GM12878 (cell line): ENCODE measurements around the gene WASF1. TPM values are rescaled to one million over a fixed set of nuclear protein-coding genes. Genes with fewer than 3 reads are reported as not detected.

Source experiments
- ATAC-seq: fragments of 200-7000 bp; cut with Tn5 transposase; 3 replicates; pipeline ENCODE4 v1.9.1; 2020; ENCODE audit warnings: mild to moderate bottlenecking, moderate library complexity
- BruUV-seq: library from RNA; stranded (reverse); fragments of 400-500 nt; replicated peaks from 2 replicates; lab custom pipeline; 2021; lab: Mats Ljungman, UMichigan
- CTCF ChIA-PET: fragments of 300-600 bp; sonication (Branson Sonifier 250); formaldehyde crosslinking; extraction: SDS; loops from one replicate; lab custom pipeline; 2021; ENCODE audit warnings: inconsistent platforms; lab: Yijun Ruan, JAX
- POLR2A ChIA-PET: fragments of 350-600 bp; formaldehyde crosslinking; extraction: SDS; loops from one replicate; lab custom pipeline; 2021; ENCODE audit warnings: inconsistent platforms; lab: Charles Lee
- RAD21 ChIA-PET: fragments of 300-600 bp; sonication (Branson Sonifier 250); formaldehyde crosslinking; loops from one replicate; lab custom pipeline; 2023; ENCODE audit warnings: antibody characterized with exemption; ENCODE audit not compliant: unreplicated experiment; lab: Charles Lee
- SMC1A ChIA-PET: fragments of 300-600 bp; sonication (Branson Sonifier 250); formaldehyde crosslinking; loops from one replicate; lab custom pipeline; 2023; ENCODE audit not compliant: unreplicated experiment, uncharacterized antibody; lab: Charles Lee
- DNase-seq: peaks from one replicate; pipeline ENCODE4 v3.0.0-alpha.2; 2011; ENCODE audit warnings: low read depth, low spot score
- FAIRE-seq: peaks from 3 replicates; lab custom pipeline; 2011; peaks lifted over from hg19 to GRCh38; lab: Jason Lieb, UNC
- H2AFZ ChIP-seq: 2 replicates; pipeline ENCODE4 v1.6.0; 2011; ENCODE audit warnings: low read depth, low read length, control low read depth; ENCODE audit not compliant: control insufficient read depth
- H3K27ac ChIP-seq: 2 replicates; pipeline ENCODE4 v1.5.1; 2011; ENCODE audit warnings: control low read depth; ENCODE audit not compliant: control insufficient read depth, insufficient read depth
- H3K27me3 ChIP-seq, 2 experiments: replicated peaks in 1 of 2; 2 replicates each; pipeline versions ENCODE4 v1.6.0 to v1.6.1; 2011; ENCODE audit warnings: low read length in 1 of 2; ENCODE audit not compliant: control insufficient read depth in 2 of 2, insufficient read depth in 2 of 2
- H3K36me3 ChIP-seq, 2 experiments: 2 replicates each; pipeline ENCODE4 v1.5.1; 2011; ENCODE audit warnings: low read length in 1 of 2; ENCODE audit not compliant: control insufficient read depth in 2 of 2, insufficient read depth in 2 of 2
- H3K4me1 ChIP-seq: 2 replicates; pipeline ENCODE4 v1.6.1; 2011; ENCODE audit warnings: mild to moderate bottlenecking, low read length, moderate library complexity, mixed read lengths; ENCODE audit not compliant: control insufficient read depth, insufficient read depth
- H3K4me2 ChIP-seq: 2 replicates; pipeline ENCODE4 v1.6.0; 2011; ENCODE audit warnings: control low read depth; ENCODE audit not compliant: control insufficient read depth, insufficient read depth
- H3K4me3 ChIP-seq: fragments of 200-600 bp; sonication (generic); 2 replicates; pipeline ENCODE4 v1.5.1; 2016
- H3K79me2 ChIP-seq: 2 replicates; pipeline ENCODE4 v1.6.0; 2011; ENCODE audit warnings: low read length; ENCODE audit not compliant: control insufficient read depth, insufficient read depth
- H3K9ac ChIP-seq: 2 replicates; pipeline ENCODE4 v1.8.0; 2011; ENCODE audit warnings: low read length, control low read depth, mixed read lengths; ENCODE audit not compliant: control insufficient read depth, insufficient read depth
- H3K9me3 ChIP-seq: replicated peaks from 3 replicates; pipeline ENCODE4 v1.5.1; 2011; ENCODE audit warnings: mild to moderate bottlenecking, low read length; ENCODE audit not compliant: control insufficient read depth, insufficient read depth
- H4K20me1 ChIP-seq: 2 replicates; pipeline ENCODE4 v1.6.0; 2011; ENCODE audit not compliant: control insufficient read depth, insufficient read depth
- ATF7 ChIP-seq: fragments of 450-650 bp; IDR thresholded peaks from 2 replicates; pipeline ENCODE4 v1.6.1; 2016; ENCODE audit warnings: low read depth, mild to moderate bottlenecking
- GATAD2B ChIP-seq: fragments of 450-650 bp; conservative IDR thresholded peaks from 2 replicates; pipeline ENCODE4 v1.6.1; 2017; ENCODE audit warnings: low read depth, mild to moderate bottlenecking, moderate library complexity
- IKZF1 ChIP-seq: fragments of 450-650 bp; conservative IDR thresholded peaks from 2 replicates; pipeline ENCODE4 v1.6.1; 2017; ENCODE audit warnings: antibody characterized with exemption, mild to moderate bottlenecking
- KAT2A ChIP-seq: conservative IDR thresholded peaks from 2 replicates; pipeline ENCODE4 v1.6.1; 2011; ENCODE audit warnings: low read depth, low read length; ENCODE audit not compliant: control insufficient read depth
- MXI1 ChIP-seq: fragments of 150-350 bp; IDR thresholded peaks from 2 replicates; pipeline ENCODE4 v1.6.1; 2011; ENCODE audit warnings: low read depth, mild to moderate bottlenecking, inconsistent platforms, low read length, improper control_type of control experiment
- PKNOX1 ChIP-seq: fragments of 450-650 bp; IDR thresholded peaks from 2 replicates; pipeline ENCODE4 v1.6.1; 2016; ENCODE audit warnings: mild to moderate bottlenecking
- POLR2AphosphoS5 ChIP-seq: IDR thresholded peaks from 2 replicates; pipeline ENCODE4 v1.6.1; 2011; ENCODE audit warnings: mild to moderate bottlenecking, low read length, inconsistent platforms
- SKIL ChIP-seq: fragments of 450-650 bp; IDR thresholded peaks from 2 replicates; pipeline ENCODE4 v1.6.1; 2017; ENCODE audit warnings: mild to moderate bottlenecking, low read depth, inconsistent platforms; ENCODE audit not compliant: poor library complexity, severe bottlenecking
- TCF12 ChIP-seq: IDR thresholded peaks from 2 replicates; pipeline ENCODE4 v1.6.1; 2011; ENCODE audit warnings: low read depth, mild to moderate bottlenecking, low read length
- ZBTB40 ChIP-seq: fragments of 450-650 bp; IDR thresholded peaks from 2 replicates; pipeline ENCODE4 v1.6.1; 2016; ENCODE audit warnings: mild to moderate bottlenecking, moderate library complexity, borderline replicate concordance
- WGBS: methylation state at CpG from one replicate; pipeline ENCODE4 v1.1.6; 2016; ENCODE audit warnings: low lambda C conversion rate; ENCODE audit not compliant: insufficient replicate concordance, insufficient coverage; ENCODE audit errors: missing lambda C conversion rate; 5-methylcytosine and 5-hydroxymethylcytosine counted together
- in situ Hi-C: fragments of 300-500 bp; cut with MboI; formaldehyde crosslinking; loops from 9 replicates; pipeline ENCODE4 v1.14.3; 2018; ENCODE audit warnings: mixed read lengths
- intact Hi-C: fragments of 100-400 bp; cut with micrococcal nuclease; formaldehyde crosslinking; loops from one replicate; pipeline ENCODE4 v1.14.2; 2022; ENCODE audit not compliant: unreplicated experiment
- polyA plus RNA-seq, 11 experiments: library from polyadenylated mRNA; depleted of rRNA in 4 of 11; unstranded in 6 of 11; stranded (reverse) in 5 of 11; fragments of >200 nt; fragmentation: Nextera tagmentation in 4 of 11; fragmentation: Illumina TruSeq in 1 of 11; extraction: Ambion mirVana in 4 of 11; extraction: Trizol in 1 of 11; gene quantifications; 1 replicate in 1 of 11; 2 replicates in 10 of 11; pipeline versions ENCODE4 v1.2.1 to v1.2.3, GENCODE V29; 2011 to 2016; ENCODE audit warnings: inconsistent platforms in 2 of 11, missing spikeins in 2 of 11, low read depth in 1 of 11
- total RNA-seq, 4 experiments: library from RNA; depleted of rRNA in 3 of 4; stranded (reverse); fragments of >200 nt in 3 of 4; fragmentation: Illumina TruSeq in 1 of 4; extraction: Trizol in 1 of 4; gene quantifications; 2 replicates each; pipeline versions ENCODE4 v1.2.1 to v1.2.3, GENCODE V29; 2013 to 2021

The WASF1 gene
- total and polyA plus RNA-seq, 10 of the 15 experiments (the other 5 are each of a cell fraction or from before 2014, with no cell fraction given), result 1.3 to 10.2 (median 4.5) TPM

- DNase-seq (no peak), ATAC-seq (no peak), FAIRE-seq (no peak)
- TF ChIP-seq IKZF1 (no peak), ZBTB40 (no peak), PKNOX1 (no peak), KAT2A (no peak), ATF7 (no peak), SKIL (no peak), TCF12 (no peak), MXI1 (no peak), POLR2AphosphoS5 (no peak), GATAD2B (no peak)
- H3K9ac ChIP-seq, result no peak overlapping the region
- H4K20me1 ChIP-seq, result no peaks in the 10 kb centered on the region
- H3K9me3 ChIP-seq, result no peaks in the 10 kb centered on the region
- BruUV-seq, result no TSS peak
- WGBS, result 98% methylated on average over 5 of the region's 5 CpGs
- POLR2A ChIA-PET, result no interaction called here
- CTCF ChIA-PET, result interaction anchor here (0.9 to 1.4 kb wide), 2 partner anchors 9 to 18 kb away, joined by 3 read pairs; no protein-coding TSS in a partner anchor
- H3K4me2 ChIP-seq, result no peak overlapping the region
- no peaks in the 10 kb centered on the region for H3K79me2 ChIP-seq
- H3K27me3 ChIP-seq, result no peaks in the 10 kb centered on the region
- no peak overlapping the region for H3K27ac ChIP-seq
- RAD21 ChIA-PET, result interaction anchor here (0.6 kb wide), 1 partner anchor 731 kb away, joined by 3 read pairs; no protein-coding TSS in a partner anchor
- SMC1A ChIA-PET, result interaction anchor here (1.8 to 3.6 kb wide), 2 partner anchors 10 to 16 kb away, joined by 6 to 21 read pairs; no protein-coding TSS in a partner anchor
- no peaks in the 10 kb centered on the region for H3K4me1 ChIP-seq
- no peak overlapping the region for H2AFZ ChIP-seq
- peaks cover 2 to 13% of the 10 kb centered on the region in 2 experiments for H3K36me3 ChIP-seq
- intact Hi-C loops, result no loop called here
- in situ Hi-C loops, result no loop called here
- H3K4me3 ChIP-seq, result no peak overlapping the region
Measured at GRCh38 chr6:110216140-110216539, 36.7 kb upstream of the WASF1 start.
